HCT116 (cell line): Measurements from ENCODE around the gene FYCO1.

ENCODE experiments used
- CTCF ChIP-seq, 3 experiments: fragments of 200-600 bp in 1 of 3; sonication (generic) in 1 of 3; IDR thresholded peaks in 2 of 3; conservative IDR thresholded peaks in 1 of 3; 2 replicates each; pipeline ENCODE4 v1.5.1; 2012 to 2017; ENCODE audit warnings: low read depth in 2 of 3, low read length in 2 of 3, antibody characterized with exemption in 1 of 3, borderline replicate concordance in 1 of 3, control low read depth in 1 of 3, mild to moderate bottlenecking in 1 of 3, mixed read lengths in 1 of 3, mixed run types in 1 of 3, moderate library complexity in 1 of 3; ENCODE audit not compliant: insufficient read depth in 1 of 3
- ELF1 ChIP-seq: IDR thresholded peaks from 2 replicates; pipeline ENCODE4 v1.6.1; 2012; ENCODE audit warnings: low read depth, borderline replicate concordance

GRCh38 chr3:45997942-45998341 is 2.3 kb upstream of the FYCO1 start:
- TF ChIP-seq ELF1 (no peak), CTCF (IDR thresholded peaks at IDR 0.05 in 2 of 3, conservative IDR thresholded peaks at IDR 0.05 in 1 of 3; ENCODE audit: borderline replicate concordance in 1 of 3, insufficient read depth in 1 of 3, low read depth in 2 of 3, low read length in 2 of 3) (no peak)
